ENCODE results near the gene CDKN2A. TPM values are rescaled to one million over a fixed set of nuclear protein-coding genes. Genes with fewer than 3 reads are reported as not detected.
"Not testable (repeated sequence)": the region's sequence is repeated elsewhere in the genome, so short reads cannot be mapped to it uniquely, and the experiment has no call there.

The CDKN2A gene
- polyA plus RNA-seq, 1 experiment: 29.7 TPM

- H3K27me3 ChIP-seq (ENCODE audit: control insufficient read depth, insufficient read depth, low read length): peaks cover 50% of the 10 kb centered on the region
- no peak for DNase-seq (ENCODE audit: low read depth, low spot score)
- peaks cover 24% of the 10 kb centered on the region for H3K9me3 ChIP-seq (ENCODE audit: control insufficient read depth, insufficient read depth, low read length)
These were observed 27.0 kb downstream of the CDKN2A start for GRCh38 chr9:21967169-21967568.

GRCh38 chr9:21966140-21966851 lies 27.9 kb downstream of the CDKN2A start:
- ChIA-PET POLR2A (no interaction called here), CTCF (interaction anchor here (0.6 to 1.0 kb wide), 10 partner anchors 8 to 153 kb away, joined by 3 to 5 read pairs (median 3); no protein-coding TSS in a partner anchor)
- no peak for DNase-seq (ENCODE audit: low read depth, low spot score)
- Histone ChIP-seq H3K4me3 (ENCODE audit: low read depth, low read length) (no peak overlapping the region), H3K27me3 (ENCODE audit: control insufficient read depth, insufficient read depth, low read length) (peaks cover 48% of the 10 kb centered on the region), H3K27ac (ENCODE audit: low read depth, low read length) (no peak overlapping the region), H3K9me3 (ENCODE audit: control insufficient read depth, insufficient read depth, low read length) (peaks cover 24% of the 10 kb centered on the region)
- no peak for TF ChIP-seq CTCF (IDR thresholded peaks at IDR 0.05; ENCODE audit: low read depth, low read length)

More at GRCh38 chr9:21967169-21967568, 27.0 kb downstream of the CDKN2A start:
- ChIA-PET POLR2A (no interaction called here), CTCF (interaction anchor here (2.2 to 3.6 kb wide), 3 partner anchors 41 to 277 kb away, joined by 11 to 29 read pairs (median 16); partner anchors contain the start of gene CDKN2B)
- H3K4me3 ChIP-seq (ENCODE audit: low read depth, low read length): no peak overlapping the region
- H3K27ac ChIP-seq (ENCODE audit: low read depth, low read length): no peak overlapping the region
- no peak for TF ChIP-seq CTCF (IDR thresholded peaks at IDR 0.05; ENCODE audit: low read depth, low read length)

GRCh38 chr9:21965401-21965951 lies 28.7 kb downstream of the CDKN2A start:
- peak; percentile 81 for TF ChIP-seq CTCF (IDR thresholded peaks at IDR 0.05; ENCODE audit: low read depth, low read length)
- DNase-seq (ENCODE audit: low read depth, low spot score): peak; percentile 37
- ChIA-PET CTCF (interaction anchor here (0.6 to 1.0 kb wide), 10 partner anchors 9 to 152 kb away, joined by 3 to 5 read pairs (median 3); no protein-coding TSS in a partner anchor), POLR2A (interaction anchor here (0.6 kb wide), 1 partner anchor 30 kb away, joined by 5 read pairs; no protein-coding TSS in a partner anchor)
- peaks cover 40% of the 10 kb centered on the region for H3K27me3 ChIP-seq (ENCODE audit: control insufficient read depth, insufficient read depth, low read length)
- peaks cover 19% of the 10 kb centered on the region for H3K9me3 ChIP-seq (ENCODE audit: control insufficient read depth, insufficient read depth, low read length)
- peak overlapping the region; percentile 46 for H3K4me3 ChIP-seq (ENCODE audit: low read depth, low read length)
- no peak overlapping the region for H3K27ac ChIP-seq (ENCODE audit: low read depth, low read length)

- Histone ChIP-seq H3K9me3 (ENCODE audit: control insufficient read depth, insufficient read depth, low read length) (peaks cover 15% of the 10 kb centered on the region), H3K4me3 (ENCODE audit: low read depth, low read length) (peak overlapping the region; percentile 46), H3K27ac (ENCODE audit: low read depth, low read length) (no peak overlapping the region), H3K27me3 (ENCODE audit: control insufficient read depth, insufficient read depth, low read length) (peaks cover 35% of the 10 kb centered on the region)
- TF ChIP-seq CTCF (IDR thresholded peaks at IDR 0.05; ENCODE audit: low read depth, low read length): no peak
- ChIA-PET POLR2A (no interaction called here), CTCF (interaction anchor here (1.0 to 1.5 kb wide), 2 partner anchors 26 to 43 kb away, joined by 4 to 6 read pairs; no protein-coding TSS in a partner anchor)
- no peak for DNase-seq (ENCODE audit: low read depth, low spot score)
These were observed 29.2 kb downstream of the CDKN2A start for GRCh38 chr9:21964925-21965385.

GRCh38 chr9:21961569-21961968 lies 32.6 kb downstream of the CDKN2A start:
- H3K27ac ChIP-seq (ENCODE audit: low read depth, low read length): no peak overlapping the region
- H3K9me3 ChIP-seq (ENCODE audit: control insufficient read depth, insufficient read depth, low read length): peaks cover 3% of the 10 kb centered on the region; the same call in 1 of the 2 replicates
- DNase-seq (ENCODE audit: low read depth, low spot score): no peak
- no peak overlapping the region for H3K4me3 ChIP-seq (ENCODE audit: low read depth, low read length)
- H3K27me3 ChIP-seq (ENCODE audit: control insufficient read depth, insufficient read depth, low read length): peaks cover 4% of the 10 kb centered on the region
- CTCF ChIA-PET: interaction anchor here (0.9 kb wide), 1 partner anchor 47 kb away, joined by 3 read pairs; the partner anchor contains the start of gene CDKN2B
- TF ChIP-seq CTCF (IDR thresholded peaks at IDR 0.05; ENCODE audit: low read depth, low read length): no peak
- POLR2A ChIA-PET: no interaction called here

GRCh38 chr9:21959268-21959667 lies 34.9 kb downstream of the CDKN2A start:
- CTCF ChIA-PET; H3K4me3 ChIP-seq (ENCODE audit: low read depth, low read length); H3K27ac ChIP-seq (ENCODE audit: low read depth, low read length); DNase-seq (ENCODE audit: low read depth, low spot score); H3K9me3 ChIP-seq (ENCODE audit: control insufficient read depth, insufficient read depth, low read length); POLR2A ChIA-PET; H3K27me3 ChIP-seq (ENCODE audit: control insufficient read depth, insufficient read depth, low read length): not testable (repeated sequence)
